ENCODE measurements around the gene HLA-C.
"Not testable (repeated sequence)": the region's sequence is repeated elsewhere in the genome, so short reads cannot be mapped to it uniquely, and the experiment has no call there.

Gene HLA-C

DNA sequence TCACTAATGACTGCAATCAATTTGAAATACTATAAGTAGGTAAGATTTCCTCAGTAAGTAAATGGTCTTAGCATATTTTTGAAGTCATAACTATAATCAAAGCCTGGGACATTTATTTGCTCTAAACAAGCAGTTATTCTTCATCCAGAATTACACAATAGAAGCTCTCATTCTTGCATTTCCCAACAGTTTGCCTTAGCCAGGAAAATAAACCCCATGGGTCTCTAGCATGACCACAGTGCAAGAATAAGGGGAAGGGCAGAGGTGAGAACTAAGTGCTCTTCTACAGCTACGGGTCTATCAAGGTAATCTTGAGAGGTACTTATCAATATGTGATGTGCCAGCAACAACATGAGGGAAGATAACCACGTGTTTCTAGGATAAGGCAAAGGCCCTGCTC lies 14.1 kb upstream of the HLA-C start:
- H3K27me3 ChIP-seq (ENCODE audit: control insufficient read depth in 1 of 2, insufficient read depth in 1 of 2, low read length in 2 of 2), result peaks cover 35 to 53% of the 10 kb centered on the region in 2 experiments
- no peak for DNase-seq
- no peak overlapping the region for H3K4me2 ChIP-seq (ENCODE audit: low read length, poor library complexity, severe bottlenecking)
- H3K27ac ChIP-seq (ENCODE audit: low read length, poor library complexity, severe bottlenecking), result no peak overlapping the region
- no peak overlapping the region for H2BK120ac ChIP-seq (ENCODE audit: low read depth, low read length)
- no peaks in the 10 kb centered on the region for H3K36me3 ChIP-seq (ENCODE audit: control insufficient read depth in 1 of 2, insufficient read depth in 2 of 2, low read depth in 1 of 2, low read length in 2 of 2)
- H2BK5ac ChIP-seq (ENCODE audit: low read depth, low read length, poor library complexity, severe bottlenecking), result no peak overlapping the region
- no peak overlapping the region for H2AK5ac ChIP-seq (ENCODE audit: low read length, severe bottlenecking)
- H2AFZ ChIP-seq (ENCODE audit: low read depth, low read length), result no peak overlapping the region
- no peak overlapping the region for H3K9ac ChIP-seq (ENCODE audit: low read length)
- H3K14ac ChIP-seq (ENCODE audit: low read length in 2 of 2), result no peak overlapping the region
- WGBS, result 56% methylated on average over 2 of the region's 2 CpGs
- H3K79me1 ChIP-seq (replicated peaks; ENCODE audit: low read length, poor library complexity, severe bottlenecking), result no peaks in the 10 kb centered on the region
- peaks cover 5% of the 10 kb centered on the region for H3K9me3 ChIP-seq (ENCODE audit: control insufficient read depth, low read length)
- no peak overlapping the region for H3K18ac ChIP-seq (ENCODE audit: low read depth in 1 of 2, low read length in 2 of 2)
- no peak overlapping the region for H4K91ac ChIP-seq (ENCODE audit: low read length)
- no peaks in the 10 kb centered on the region for H3K4me1 ChIP-seq (ENCODE audit: control insufficient read depth, insufficient read depth, low read depth, low read length)
- no peak overlapping the region for H3K4me3 ChIP-seq (ENCODE audit: insufficient read depth in 1 of 2, low read depth in 1 of 2, low read length in 2 of 2)
- no peak overlapping the region for H4K8ac ChIP-seq (ENCODE audit: low read length)
- no peak overlapping the region for H3K23ac ChIP-seq (ENCODE audit: low read length in 2 of 2)
- H3K4ac ChIP-seq (ENCODE audit: low read depth in 1 of 2, low read length in 2 of 2), result no peak overlapping the region
- no peak overlapping the region for H2BK12ac ChIP-seq (ENCODE audit: low read length in 2 of 2)
- H2BK15ac ChIP-seq (ENCODE audit: low read depth, poor library complexity, severe bottlenecking), result no peak overlapping the region

DNA sequence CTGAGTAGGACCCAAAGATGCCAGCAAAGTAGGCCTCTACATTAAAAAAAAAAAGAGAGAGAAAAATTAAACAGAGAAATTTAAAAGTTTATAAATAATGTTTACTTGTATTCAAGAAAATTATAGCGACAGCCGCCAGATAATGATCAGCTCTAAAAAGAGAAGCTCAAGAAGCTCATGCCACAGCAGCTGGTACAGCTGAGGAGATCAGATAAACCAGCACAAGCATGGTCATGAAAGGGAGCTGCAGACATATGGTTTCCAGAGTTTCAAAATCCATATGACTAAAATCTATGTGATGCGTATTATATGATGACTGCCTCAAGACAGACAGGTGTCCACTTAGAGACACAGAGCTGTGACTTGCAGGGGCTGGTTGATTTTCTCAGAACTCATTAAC lies 13.6 kb upstream of the HLA-C start:
- H4K91ac ChIP-seq (ENCODE audit: low read length), result no peak overlapping the region
- H2BK15ac ChIP-seq (ENCODE audit: low read depth, poor library complexity, severe bottlenecking), result no peak overlapping the region
- no peak overlapping the region for H2AFZ ChIP-seq (ENCODE audit: low read depth, low read length)
- no peak overlapping the region for H3K27ac ChIP-seq (ENCODE audit: low read length, poor library complexity, severe bottlenecking)
- 97% methylated on average over 3 of the region's 3 CpGs for WGBS
- H3K18ac ChIP-seq (ENCODE audit: low read depth in 1 of 2, low read length in 2 of 2), result no peak overlapping the region
- H3K79me1 ChIP-seq (replicated peaks; ENCODE audit: low read length, poor library complexity, severe bottlenecking), result no peaks in the 10 kb centered on the region
- no peaks in the 10 kb centered on the region for H3K36me3 ChIP-seq (ENCODE audit: control insufficient read depth in 1 of 2, insufficient read depth in 2 of 2, low read depth in 1 of 2, low read length in 2 of 2)
- no peak overlapping the region for H3K23ac ChIP-seq (ENCODE audit: low read length in 2 of 2)
- peaks cover 35 to 53% of the 10 kb centered on the region in 2 experiments for H3K27me3 ChIP-seq (ENCODE audit: control insufficient read depth in 1 of 2, insufficient read depth in 1 of 2, low read length in 2 of 2)
- no peak overlapping the region for H2BK120ac ChIP-seq (ENCODE audit: low read depth, low read length)
- no peak overlapping the region for H3K4ac ChIP-seq (ENCODE audit: low read depth in 1 of 2, low read length in 2 of 2)
- H2AK5ac ChIP-seq (ENCODE audit: low read length, severe bottlenecking), result no peak overlapping the region
- H3K14ac ChIP-seq (ENCODE audit: low read length in 2 of 2), result no peak overlapping the region
- no peak overlapping the region for H2BK5ac ChIP-seq (ENCODE audit: low read depth, low read length, poor library complexity, severe bottlenecking)
- DNase-seq, result no peak
- no peak overlapping the region for H3K4me3 ChIP-seq (ENCODE audit: insufficient read depth in 1 of 2, low read depth in 1 of 2, low read length in 2 of 2)
- no peak overlapping the region for H3K9ac ChIP-seq (ENCODE audit: low read length)
- no peak overlapping the region for H2BK12ac ChIP-seq (ENCODE audit: low read length in 2 of 2)
- no peaks in the 10 kb centered on the region for H3K4me1 ChIP-seq (ENCODE audit: control insufficient read depth, insufficient read depth, low read depth, low read length)
- peaks cover 5% of the 10 kb centered on the region for H3K9me3 ChIP-seq (ENCODE audit: control insufficient read depth, low read length)
- no peak overlapping the region for H3K4me2 ChIP-seq (ENCODE audit: low read length, poor library complexity, severe bottlenecking)
- no peak overlapping the region for H4K8ac ChIP-seq (ENCODE audit: low read length)

DNA sequence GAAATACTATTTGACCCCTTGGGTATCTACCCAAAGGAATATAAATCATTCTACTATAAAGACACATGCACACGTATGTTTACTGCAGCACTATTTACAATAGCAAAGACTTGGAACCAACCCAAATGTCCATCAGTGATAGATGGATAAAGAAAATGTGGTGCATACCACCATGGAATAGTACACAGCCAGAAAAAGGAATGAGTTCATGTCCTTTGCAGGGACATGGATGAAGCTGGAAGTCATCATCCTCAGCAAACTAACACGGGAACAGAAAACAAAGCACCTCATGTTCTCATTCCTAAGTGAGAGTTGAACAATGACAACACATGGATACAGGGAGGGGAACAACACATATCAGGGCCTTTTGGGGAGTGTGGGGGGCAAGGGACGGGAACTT lies 7.8 kb upstream of the HLA-C start:
- not testable (repeated sequence) for H2BK5ac ChIP-seq (ENCODE audit: low read depth, low read length, poor library complexity, severe bottlenecking); DNase-seq; H4K8ac ChIP-seq (ENCODE audit: low read length); H3K14ac ChIP-seq (ENCODE audit: low read length in 2 of 2); H3K4me1 ChIP-seq (ENCODE audit: control insufficient read depth, insufficient read depth, low read depth, low read length); H3K79me1 ChIP-seq (replicated peaks; ENCODE audit: low read length, poor library complexity, severe bottlenecking); H3K4me3 ChIP-seq (ENCODE audit: insufficient read depth in 1 of 2, low read depth in 1 of 2, low read length in 2 of 2); H3K36me3 ChIP-seq (ENCODE audit: control insufficient read depth in 1 of 2, insufficient read depth in 2 of 2, low read depth in 1 of 2, low read length in 2 of 2); H3K18ac ChIP-seq (ENCODE audit: low read depth in 1 of 2, low read length in 2 of 2); H4K91ac ChIP-seq (ENCODE audit: low read length); H2AFZ ChIP-seq (ENCODE audit: low read depth, low read length); H3K9ac ChIP-seq (ENCODE audit: low read length); H2BK12ac ChIP-seq (ENCODE audit: low read length in 2 of 2); H3K4ac ChIP-seq (ENCODE audit: low read depth in 1 of 2, low read length in 2 of 2); H3K4me2 ChIP-seq (ENCODE audit: low read length, poor library complexity, severe bottlenecking); H2BK15ac ChIP-seq (ENCODE audit: low read depth, poor library complexity, severe bottlenecking); H3K27ac ChIP-seq (ENCODE audit: low read length, poor library complexity, severe bottlenecking); H2BK120ac ChIP-seq (ENCODE audit: low read depth, low read length); H2AK5ac ChIP-seq (ENCODE audit: low read length, severe bottlenecking); H3K23ac ChIP-seq (ENCODE audit: low read length in 2 of 2)
- Histone ChIP-seq H3K27me3 (ENCODE audit: control insufficient read depth in 1 of 2, insufficient read depth in 1 of 2, low read length in 2 of 2) (peaks cover 31 to 36% of the 10 kb centered on the region in 2 experiments), H3K9me3 (ENCODE audit: control insufficient read depth, low read length) (peaks cover 13% of the 10 kb centered on the region)
- no CpG with 5 or more reads among the region's 3 CpGs for WGBS

DNA sequence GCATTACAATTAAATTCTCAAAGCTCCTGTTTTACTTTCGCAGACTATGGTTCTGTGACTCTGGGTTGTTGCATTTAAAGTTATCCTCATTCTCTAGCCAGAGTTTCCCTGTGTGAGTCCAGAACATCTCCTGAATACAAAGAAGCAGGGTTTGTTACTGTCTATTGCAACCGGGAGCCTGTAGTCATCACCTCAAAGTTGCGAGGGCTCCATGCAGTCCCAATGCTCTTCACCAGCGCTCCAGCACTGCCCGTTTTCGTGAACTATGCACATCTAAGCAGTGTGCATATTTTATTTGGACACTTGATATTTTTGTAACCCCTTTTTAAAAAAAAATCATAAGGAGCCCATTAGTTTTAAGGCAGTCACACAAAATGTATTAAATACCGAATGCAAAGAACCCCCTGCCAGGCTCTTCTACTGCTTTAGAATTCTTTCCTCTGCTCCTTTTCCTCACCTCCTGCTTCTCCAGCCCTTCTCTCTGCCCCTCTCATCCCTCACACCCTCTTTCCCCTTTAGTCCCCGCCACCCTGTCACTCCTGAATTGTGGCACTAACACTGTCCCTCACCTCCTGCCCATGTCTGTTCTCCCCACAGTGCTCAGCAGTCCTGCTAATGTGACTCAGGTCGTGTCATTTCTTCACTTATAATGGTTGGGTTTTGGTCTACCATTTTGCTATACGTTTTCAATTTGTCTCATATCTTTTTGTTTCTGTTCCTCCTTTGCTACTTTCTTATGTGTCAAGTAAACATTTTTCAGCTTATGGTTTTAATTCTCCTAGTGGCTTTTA lies 1.1 kb upstream of the HLA-C start:
- H2BK12ac ChIP-seq (ENCODE audit: low read length in 2 of 2), result no peak overlapping the region
- no peak overlapping the region for H2BK5ac ChIP-seq (ENCODE audit: low read depth, low read length, poor library complexity, severe bottlenecking)
- H3K23ac ChIP-seq (ENCODE audit: low read length in 2 of 2), result no peak overlapping the region
- H2BK120ac ChIP-seq (ENCODE audit: low read depth, low read length), result no peak overlapping the region
- H3K79me1 ChIP-seq (replicated peaks; ENCODE audit: low read length, poor library complexity, severe bottlenecking), result peaks cover 7% of the 10 kb centered on the region
- H3K4me1 ChIP-seq (ENCODE audit: control insufficient read depth, insufficient read depth, low read depth, low read length), result peaks cover 8% of the 10 kb centered on the region
- H3K4ac ChIP-seq (ENCODE audit: low read depth in 1 of 2, low read length in 2 of 2), result no peak overlapping the region
- H2AK5ac ChIP-seq (ENCODE audit: low read length, severe bottlenecking), result no peak overlapping the region
- H3K9me3 ChIP-seq (ENCODE audit: control insufficient read depth, low read length), result peaks cover 9% of the 10 kb centered on the region
- H2BK15ac ChIP-seq (ENCODE audit: low read depth, poor library complexity, severe bottlenecking), result no peak overlapping the region
- no peak overlapping the region for H3K27ac ChIP-seq (ENCODE audit: low read length, poor library complexity, severe bottlenecking)
- H3K9ac ChIP-seq (ENCODE audit: low read length), result peak overlapping the region; percentile 92
- H2AFZ ChIP-seq (ENCODE audit: low read depth, low read length), result no peak overlapping the region
- H3K4me3 ChIP-seq (ENCODE audit: insufficient read depth in 1 of 2, low read depth in 1 of 2, low read length in 2 of 2), result peak overlapping the region in 1 of 2 experiments; percentile 86
- H4K91ac ChIP-seq (ENCODE audit: low read length), result no peak overlapping the region
- no peak overlapping the region for H3K4me2 ChIP-seq (ENCODE audit: low read length, poor library complexity, severe bottlenecking)
- no peak overlapping the region for H4K8ac ChIP-seq (ENCODE audit: low read length)
- H3K36me3 ChIP-seq (ENCODE audit: control insufficient read depth in 1 of 2, insufficient read depth in 2 of 2, low read depth in 1 of 2, low read length in 2 of 2), result peaks cover 23% of the 10 kb centered on the region in 2 experiments
- no peak overlapping the region for H3K18ac ChIP-seq (ENCODE audit: low read depth in 1 of 2, low read length in 2 of 2)
- WGBS, result 59% methylated on average over 6 of the region's 10 CpGs
- DNase-seq, result no peak
- H3K14ac ChIP-seq (ENCODE audit: low read length in 2 of 2), result no peak overlapping the region
- peaks cover 15 to 32% of the 10 kb centered on the region in 2 experiments for H3K27me3 ChIP-seq (ENCODE audit: control insufficient read depth in 1 of 2, insufficient read depth in 1 of 2, low read length in 2 of 2)
